Breast epithelium (tissue), 3 donors: ENCODE data around the gene PARL.

ENCODE experiments used
- POLR2A ChIP-seq: fragments of 450-650 bp; IDR thresholded peaks from one replicate; pipeline ENCODE4 v1.6.1; 2016; ENCODE audit warnings: antibody characterized with exemption, mild to moderate bottlenecking, moderate library complexity
- TF ChIP-seq, protein P1 (sequence below), 3 donors: fragments of 450-650 bp; IDR thresholded peaks; one replicate each; pipeline ENCODE4 v1.5.1; 2016 to 2017; ENCODE audit warnings: antibody characterized with exemption in 3 of 3, mild to moderate bottlenecking in 3 of 3, moderate library complexity in 3 of 3

DNA sequence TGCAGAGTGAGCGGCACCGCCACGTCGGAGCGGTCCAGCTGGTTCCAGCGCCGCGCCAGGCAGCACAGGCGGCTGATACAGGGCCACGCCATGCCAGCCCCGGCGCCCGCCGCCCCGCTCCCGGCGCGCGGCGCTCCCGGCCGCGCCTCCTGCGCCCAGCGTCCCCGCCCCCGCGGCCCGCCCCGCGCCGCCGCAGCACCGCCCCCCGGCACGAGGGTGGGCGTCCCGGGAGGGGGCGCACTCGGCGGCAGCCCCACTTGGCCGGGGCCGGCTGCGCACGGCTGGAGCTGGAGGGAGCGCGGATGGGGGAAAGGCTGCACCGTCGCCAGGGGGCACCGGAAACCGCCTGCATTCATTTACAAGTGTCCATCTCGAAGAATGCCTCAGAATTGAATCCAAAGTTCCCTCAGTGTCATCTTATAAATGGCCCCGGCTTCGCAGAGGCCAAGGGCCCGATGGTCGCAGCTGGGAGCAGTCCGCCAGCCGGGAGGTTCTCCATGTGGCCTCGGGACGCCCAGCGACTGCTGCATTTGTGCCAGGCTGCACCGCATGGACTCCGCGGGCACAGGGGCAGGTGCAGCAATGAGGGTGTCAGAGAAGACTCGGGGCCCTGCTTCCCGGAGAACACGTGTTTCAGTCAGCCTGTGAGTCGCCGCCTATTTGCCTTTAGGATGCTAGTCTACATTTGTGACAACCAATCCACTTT is 59.1 kb downstream of the PARL start, which contains the start of gene MAP6D1:
- TF ChIP-seq, protein P1, sequence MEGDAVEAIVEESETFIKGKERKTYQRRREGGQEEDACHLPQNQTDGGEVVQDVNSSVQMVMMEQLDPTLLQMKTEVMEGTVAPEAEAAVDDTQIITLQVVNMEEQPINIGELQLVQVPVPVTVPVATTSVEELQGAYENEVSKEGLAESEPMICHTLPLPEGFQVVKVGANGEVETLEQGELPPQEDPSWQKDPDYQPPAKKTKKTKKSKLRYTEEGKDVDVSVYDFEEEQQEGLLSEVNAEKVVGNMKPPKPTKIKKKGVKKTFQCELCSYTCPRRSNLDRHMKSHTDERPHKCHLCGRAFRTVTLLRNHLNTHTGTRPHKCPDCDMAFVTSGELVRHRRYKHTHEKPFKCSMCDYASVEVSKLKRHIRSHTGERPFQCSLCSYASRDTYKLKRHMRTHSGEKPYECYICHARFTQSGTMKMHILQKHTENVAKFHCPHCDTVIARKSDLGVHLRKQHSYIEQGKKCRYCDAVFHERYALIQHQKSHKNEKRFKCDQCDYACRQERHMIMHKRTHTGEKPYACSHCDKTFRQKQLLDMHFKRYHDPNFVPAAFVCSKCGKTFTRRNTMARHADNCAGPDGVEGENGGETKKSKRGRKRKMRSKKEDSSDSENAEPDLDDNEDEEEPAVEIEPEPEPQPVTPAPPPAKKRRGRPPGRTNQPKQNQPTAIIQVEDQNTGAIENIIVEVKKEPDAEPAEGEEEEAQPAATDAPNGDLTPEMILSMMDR (IDR thresholded peaks at IDR 0.05): no peak
- no peak for TF ChIP-seq POLR2A
